GM19099 (cell line): ENCODE data around the gene TEX51.

Experiments used
- POLR2A ChIP-seq: IDR thresholded peaks from 3 replicates; pipeline ENCODE4 v1.6.1; 2011; ENCODE audit warnings: low read depth; ENCODE audit not compliant: insufficient read length; ENCODE audit errors: extremely low read depth

TEX51 gene

GRCh38 chr2:126940331-126940730 is 41.6 kb downstream of the TEX51 start:
- TF ChIP-seq POLR2A, result no peak

GRCh38 chr2:126942427-126943203 is 43.9 kb downstream of the TEX51 start:
- TF ChIP-seq POLR2A, result no peak

- TF ChIP-seq POLR2A, result no peak
These were observed 45.1 kb downstream of the TEX51 start for GRCh38 chr2:126943612-126944348.

- TF ChIP-seq POLR2A, result no peak
These were observed 46.4 kb downstream of the TEX51 start for GRCh38 chr2:126945118-126945517.

GRCh38 chr2:126946318-126947102 is 47.8 kb downstream of the TEX51 start:
- no peak for TF ChIP-seq POLR2A

DNA sequence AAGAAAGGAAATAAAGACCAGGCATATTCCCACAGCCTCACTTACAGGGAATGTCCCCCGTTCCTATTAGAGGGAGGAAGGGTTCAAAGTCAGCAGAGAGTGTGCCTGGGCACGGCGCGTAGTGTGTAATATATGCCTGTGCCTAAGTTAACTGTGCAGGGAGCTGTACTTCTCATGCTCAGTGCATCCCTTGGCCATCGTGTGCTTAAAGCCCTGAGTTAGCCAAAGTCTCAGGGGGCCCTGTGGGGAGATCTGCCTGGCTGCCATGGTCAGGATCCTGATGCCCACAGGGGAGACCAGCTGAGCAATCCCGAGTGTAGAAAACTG is 48.4 kb downstream of the TEX51 start:
- TF ChIP-seq POLR2A, result no peak

DNA sequence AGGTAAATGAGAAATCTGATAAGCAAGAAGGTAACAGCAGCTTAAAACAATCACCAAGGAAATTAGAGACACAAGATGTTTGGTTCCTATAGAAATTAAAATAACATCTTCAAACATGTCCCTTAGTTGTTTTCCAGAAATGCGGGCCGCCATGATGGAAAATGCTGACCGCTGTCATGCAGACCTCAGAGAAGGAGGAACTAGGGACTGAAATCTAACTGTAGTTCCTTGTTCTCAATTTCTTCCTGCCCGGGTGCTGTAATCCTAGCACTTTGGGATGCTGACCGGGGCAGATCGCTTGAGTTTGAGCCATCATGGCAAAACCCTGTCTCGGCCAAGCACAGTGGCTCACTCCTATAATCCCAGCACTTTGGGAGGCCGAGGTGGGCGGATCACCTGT is 51.1 kb downstream of the TEX51 start:
- TF ChIP-seq POLR2A, result no peak

- TF ChIP-seq POLR2A, result no peak
These were observed 51.8 kb downstream of the TEX51 start for GRCh38 chr2:126950504-126950903.
